ENCODE measurements around the gene HSPA5. TPM values are rescaled to one million over a fixed set of nuclear protein-coding genes. Genes with fewer than 3 reads are reported as not detected.
"Not testable (repeated sequence)": the region's sequence is repeated elsewhere in the genome, so short reads cannot be mapped to it uniquely, and the experiment has no call there.

HSPA5 gene
- total RNA-seq, 1 donor from 2014 or later, result 133 TPM

DNA sequence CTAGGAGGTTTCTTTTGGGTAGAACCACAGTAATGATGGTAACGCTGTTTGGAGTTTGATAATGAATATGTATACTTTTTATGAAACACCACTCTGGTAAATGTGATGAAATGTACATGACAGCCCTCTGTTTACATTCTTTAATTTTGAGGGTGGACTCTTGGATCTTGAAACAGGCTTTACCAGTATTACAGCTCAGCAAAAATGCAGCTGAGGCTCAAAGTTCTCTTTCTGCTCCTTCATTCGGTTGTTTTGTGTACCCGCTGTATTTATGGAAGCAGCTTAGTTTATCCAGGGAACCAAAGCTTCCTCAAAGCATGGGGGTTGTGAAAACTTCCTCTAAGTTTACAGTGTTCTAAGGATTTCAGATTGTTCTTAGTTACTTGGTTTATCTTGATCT lies 31.6 kb upstream of the HSPA5 start:
- Histone ChIP-seq H3K4me3 (no peak overlapping the region), H3K36me3 (no peaks in the 10 kb centered on the region), H3K4me1 (no peaks in the 10 kb centered on the region), H3K27me3 (no peaks in the 10 kb centered on the region), H3K27ac (no peak overlapping the region), H3K9me3 (no peaks in the 10 kb centered on the region)
- TF ChIP-seq, protein P1, sequence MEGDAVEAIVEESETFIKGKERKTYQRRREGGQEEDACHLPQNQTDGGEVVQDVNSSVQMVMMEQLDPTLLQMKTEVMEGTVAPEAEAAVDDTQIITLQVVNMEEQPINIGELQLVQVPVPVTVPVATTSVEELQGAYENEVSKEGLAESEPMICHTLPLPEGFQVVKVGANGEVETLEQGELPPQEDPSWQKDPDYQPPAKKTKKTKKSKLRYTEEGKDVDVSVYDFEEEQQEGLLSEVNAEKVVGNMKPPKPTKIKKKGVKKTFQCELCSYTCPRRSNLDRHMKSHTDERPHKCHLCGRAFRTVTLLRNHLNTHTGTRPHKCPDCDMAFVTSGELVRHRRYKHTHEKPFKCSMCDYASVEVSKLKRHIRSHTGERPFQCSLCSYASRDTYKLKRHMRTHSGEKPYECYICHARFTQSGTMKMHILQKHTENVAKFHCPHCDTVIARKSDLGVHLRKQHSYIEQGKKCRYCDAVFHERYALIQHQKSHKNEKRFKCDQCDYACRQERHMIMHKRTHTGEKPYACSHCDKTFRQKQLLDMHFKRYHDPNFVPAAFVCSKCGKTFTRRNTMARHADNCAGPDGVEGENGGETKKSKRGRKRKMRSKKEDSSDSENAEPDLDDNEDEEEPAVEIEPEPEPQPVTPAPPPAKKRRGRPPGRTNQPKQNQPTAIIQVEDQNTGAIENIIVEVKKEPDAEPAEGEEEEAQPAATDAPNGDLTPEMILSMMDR (IDR thresholded peaks at IDR 0.05), result no peak
- intact Hi-C loops (cut with DNase I), result no loop called here
- no peak for DNase-seq (ENCODE audit: low spot score in 2 of 2)

DNA sequence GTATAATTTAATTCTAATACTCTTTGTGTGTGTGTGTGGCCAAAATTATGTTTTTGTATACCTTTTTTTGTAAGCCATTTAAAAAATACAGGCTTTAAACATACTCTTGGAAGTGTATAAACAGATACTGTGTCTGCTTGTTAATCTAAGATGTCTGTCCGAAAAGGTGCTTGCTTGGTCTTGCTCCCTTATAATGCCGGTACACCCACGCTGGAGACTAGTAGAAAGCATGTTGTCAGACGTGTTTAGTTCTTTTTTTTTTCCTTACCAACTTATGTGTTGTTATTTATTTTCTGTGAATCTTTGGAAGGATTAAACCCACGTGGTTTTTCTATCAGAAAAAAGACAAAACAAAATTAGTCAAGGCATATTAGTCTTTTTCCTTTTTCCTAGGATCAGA lies 29.9 kb upstream of the HSPA5 start:
- no peak overlapping the region for H3K27ac ChIP-seq
- no peaks in the 10 kb centered on the region for H3K27me3 ChIP-seq
- intact Hi-C loops (cut with DNase I), result no loop called here
- no peaks in the 10 kb centered on the region for H3K9me3 ChIP-seq
- no peak overlapping the region for H3K4me3 ChIP-seq
- no peaks in the 10 kb centered on the region for H3K4me1 ChIP-seq
- H3K36me3 ChIP-seq, result peaks cover 0 to 7% of the 10 kb centered on the region in 2 donors
- DNase-seq (ENCODE audit: low spot score in 2 of 2), result no peak
- TF ChIP-seq, protein P1 (IDR thresholded peaks at IDR 0.05), result no peak

DNA sequence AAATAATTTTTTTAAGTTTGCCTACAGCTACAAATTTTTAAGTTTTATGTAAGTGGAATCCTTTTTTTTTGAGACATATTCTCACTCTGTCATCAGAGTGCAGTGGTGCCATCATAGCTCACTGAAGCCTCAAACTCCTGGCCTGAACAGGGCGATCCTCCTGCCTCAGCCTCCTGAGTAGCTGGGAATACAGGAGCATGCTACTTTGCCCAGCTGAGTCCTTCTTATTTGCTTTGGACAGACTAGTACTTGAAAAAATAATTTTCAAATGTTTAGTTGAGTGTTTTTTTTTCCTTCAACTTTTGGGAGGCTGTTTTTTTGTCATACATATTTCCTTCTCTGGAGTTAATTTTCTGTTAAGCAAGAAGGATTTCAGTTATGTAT lies 27.9 kb upstream of the HSPA5 start:
- intact Hi-C loops (cut with DNase I), result no loop called here
- Histone ChIP-seq H3K4me1 (peaks cover 0 to under 1% of the 10 kb centered on the region in 2 donors), H3K27me3 (no peaks in the 10 kb centered on the region), H3K36me3 (peaks cover 0 to 10% of the 10 kb centered on the region in 2 donors), H3K9me3 (no peaks in the 10 kb centered on the region), H3K27ac (no peak overlapping the region), H3K4me3 (no peak overlapping the region)
- DNase-seq (ENCODE audit: low spot score in 2 of 2), result no peak
- TF ChIP-seq, protein P1 (IDR thresholded peaks at IDR 0.05), result no peak

DNA sequence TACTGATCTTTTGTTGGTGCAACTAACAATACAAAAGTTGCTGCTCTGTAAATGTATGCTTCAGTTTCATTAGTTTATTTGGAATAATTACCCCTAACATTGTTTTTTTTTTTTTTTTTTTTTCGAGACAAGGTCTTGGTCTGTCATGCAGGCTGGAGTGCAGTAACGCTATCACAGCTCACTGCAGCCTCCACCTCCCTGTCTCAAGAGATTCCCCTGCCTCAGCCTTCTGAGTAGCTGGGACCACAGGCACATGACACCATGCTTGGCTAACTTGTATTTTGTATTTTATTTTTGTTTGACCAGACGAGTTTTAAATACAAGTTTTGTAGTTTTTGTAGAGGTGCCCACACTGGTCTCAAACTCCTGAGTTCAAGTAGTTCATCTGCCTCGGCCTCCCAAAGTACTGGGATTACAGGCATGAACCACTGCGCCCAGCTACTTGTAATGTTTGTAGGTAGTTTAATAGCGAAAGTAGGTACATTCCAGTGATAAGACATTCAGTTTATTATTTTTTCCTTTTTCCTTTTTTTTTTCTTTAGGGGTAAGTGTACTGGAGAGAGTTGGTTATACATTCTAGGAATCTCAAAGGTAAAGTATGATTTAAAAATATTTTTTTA lies 27.4 kb upstream of the HSPA5 start:
- Histone ChIP-seq H3K27me3 (no peaks in the 10 kb centered on the region), H3K36me3 (peaks cover 0 to 14% of the 10 kb centered on the region in 2 donors), H3K9me3 (no peaks in the 10 kb centered on the region), H3K4me3 (no peak overlapping the region), H3K27ac (no peak overlapping the region), H3K4me1 (peaks cover 0 to 6% of the 10 kb centered on the region in 2 donors)
- intact Hi-C loops (cut with DNase I), result no loop called here
- TF ChIP-seq, protein P1 (IDR thresholded peaks at IDR 0.05), result no peak
- DNase-seq (ENCODE audit: low spot score in 2 of 2), result no peak

DNA sequence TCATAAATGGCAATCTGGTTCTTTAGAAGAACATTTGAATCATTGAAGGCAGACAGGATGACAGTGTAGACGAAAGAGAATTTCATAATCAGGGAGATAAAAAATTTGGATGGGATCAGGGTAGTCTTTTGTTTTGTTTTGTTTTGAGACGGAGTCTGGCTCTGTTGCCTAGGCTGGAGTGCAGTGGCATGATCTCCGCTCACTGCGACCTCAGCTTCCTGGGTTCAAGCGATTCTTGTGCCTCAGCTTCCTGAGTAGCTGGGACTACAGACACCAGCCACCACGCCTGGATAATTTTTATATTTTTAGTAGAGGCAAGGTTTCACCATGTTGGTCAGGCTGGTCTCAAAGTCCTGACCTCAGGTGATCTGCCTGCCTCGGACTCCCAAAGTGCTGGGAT lies 22.9 kb upstream of the HSPA5 start:
- intact Hi-C loops (cut with DNase I), result loop anchor here (5.0 kb wide), 3 partner anchors 62 to 402 kb away; partner anchors contain the start of genes ARPC5L, GOLGA1, RABEPK and RPL35
- H3K4me1 ChIP-seq, result peaks cover 0 to 17% of the 10 kb centered on the region in 2 donors
- DNase-seq (ENCODE audit: low spot score in 2 of 2); H3K27ac ChIP-seq; H3K27me3 ChIP-seq; H3K9me3 ChIP-seq; H3K4me3 ChIP-seq: not testable (repeated sequence)
- H3K36me3 ChIP-seq, result peaks cover 0 to 14% of the 10 kb centered on the region in 2 donors

DNA sequence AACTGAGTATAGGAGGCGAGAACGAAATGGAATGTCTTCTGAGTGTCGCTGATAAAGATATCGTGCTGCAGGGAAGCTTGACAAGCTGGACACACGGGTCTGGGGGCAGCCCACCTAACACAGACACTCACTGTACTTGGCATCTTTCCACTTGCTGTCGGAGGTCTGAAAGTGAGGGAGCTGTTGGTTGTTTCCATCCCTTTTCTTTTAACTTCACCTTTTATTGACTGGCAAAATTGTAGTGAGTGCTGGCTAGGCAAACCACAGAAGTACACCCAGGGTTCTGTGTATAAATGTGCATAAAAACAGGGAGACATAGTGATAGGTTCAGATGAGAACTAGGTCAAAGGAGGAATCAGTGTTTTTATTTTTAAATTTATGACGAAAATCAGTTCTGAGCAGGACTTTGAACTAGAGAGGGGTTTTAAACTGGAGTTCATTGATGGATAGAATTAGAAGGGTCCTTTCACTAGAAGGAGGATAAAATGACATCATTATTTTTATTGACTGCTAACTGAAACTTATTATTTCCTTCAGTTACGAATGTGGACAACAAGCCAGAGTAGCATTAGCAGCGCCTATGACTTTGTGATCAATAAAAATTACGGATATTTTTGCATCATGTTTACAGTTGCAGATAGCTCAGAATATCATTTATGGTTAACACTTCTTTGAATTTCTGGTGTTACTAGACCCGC lies 21.3 kb upstream of the HSPA5 start:
- TF ChIP-seq, protein P1 (IDR thresholded peaks at IDR 0.05), result no peak
- H3K9me3 ChIP-seq, result no peaks in the 10 kb centered on the region
- H3K27ac ChIP-seq, result peak overlapping the region; percentile 75 to 78
- DNase-seq (ENCODE audit: low spot score in 2 of 2), result no peak
- intact Hi-C loops (cut with DNase I), result loop anchor here (5.0 kb wide), 3 partner anchors 60 to 400 kb away; partner anchors contain the start of genes ARPC5L, GOLGA1, RABEPK and RPL35
- peaks cover 0 to 14% of the 10 kb centered on the region in 2 donors for H3K36me3 ChIP-seq
- H3K27me3 ChIP-seq, result no peaks in the 10 kb centered on the region
- H3K4me1 ChIP-seq, result peaks cover 0 to 17% of the 10 kb centered on the region in 2 donors
- H3K4me3 ChIP-seq, result peak overlapping the region; percentile 94 to 99

Measured in ascending aorta (tissue), 2 donors.